ENCODE results near the gene TH.

- TF ChIP-seq POLR2A (IDR thresholded peaks at IDR 0.05), result no peak
- TF ChIP-seq, protein P1, sequence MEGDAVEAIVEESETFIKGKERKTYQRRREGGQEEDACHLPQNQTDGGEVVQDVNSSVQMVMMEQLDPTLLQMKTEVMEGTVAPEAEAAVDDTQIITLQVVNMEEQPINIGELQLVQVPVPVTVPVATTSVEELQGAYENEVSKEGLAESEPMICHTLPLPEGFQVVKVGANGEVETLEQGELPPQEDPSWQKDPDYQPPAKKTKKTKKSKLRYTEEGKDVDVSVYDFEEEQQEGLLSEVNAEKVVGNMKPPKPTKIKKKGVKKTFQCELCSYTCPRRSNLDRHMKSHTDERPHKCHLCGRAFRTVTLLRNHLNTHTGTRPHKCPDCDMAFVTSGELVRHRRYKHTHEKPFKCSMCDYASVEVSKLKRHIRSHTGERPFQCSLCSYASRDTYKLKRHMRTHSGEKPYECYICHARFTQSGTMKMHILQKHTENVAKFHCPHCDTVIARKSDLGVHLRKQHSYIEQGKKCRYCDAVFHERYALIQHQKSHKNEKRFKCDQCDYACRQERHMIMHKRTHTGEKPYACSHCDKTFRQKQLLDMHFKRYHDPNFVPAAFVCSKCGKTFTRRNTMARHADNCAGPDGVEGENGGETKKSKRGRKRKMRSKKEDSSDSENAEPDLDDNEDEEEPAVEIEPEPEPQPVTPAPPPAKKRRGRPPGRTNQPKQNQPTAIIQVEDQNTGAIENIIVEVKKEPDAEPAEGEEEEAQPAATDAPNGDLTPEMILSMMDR (IDR thresholded peaks at IDR 0.05 in 8 of 11, conservative IDR thresholded peaks at IDR 0.05 in 3 of 11), result no peak
Measured at GRCh38 chr11:2164081-2164480, 7.5 kb downstream of the TH start.

Data from spleen (tissue), 7 donors.